HEK293 (cell line): Measurements from ENCODE around the gene SUPT4H1.

Experiments used
- CTCF ChIA-PET: fragments of 350-600 bp; formaldehyde crosslinking; extraction: SDS; loops from one replicate; lab custom pipeline; 2021; ENCODE audit warnings: antibody characterized with exemption; lab: Yijun Ruan, JAX
- POLR2A ChIA-PET: fragments of 300-600 bp; formaldehyde crosslinking; extraction: SDS; loops from one replicate; lab custom pipeline; 2020; ENCODE audit warnings: antibody characterized with exemption, inconsistent platforms; lab: Yijun Ruan, JAX
- H3K27ac ChIP-seq: fragments of 200-500 bp; sonication (Bioruptor generic); 2 replicates; pipeline ENCODE4 v1.5.1; 2014; ENCODE audit warnings: low read depth, low read length, control low read depth, inconsistent platforms; ENCODE audit errors: extremely low read depth
- H3K36me3 ChIP-seq, 2 experiments: fragments of 200-500 bp in 1 of 2; sonication (Bioruptor generic) in 1 of 2; 1 replicate in 1 of 2; 2 replicates in 1 of 2; pipeline ENCODE4 v1.5.1; 2014 to 2017; ENCODE audit warnings: inconsistent platforms in 2 of 2, low read length in 2 of 2; ENCODE audit not compliant: control insufficient read depth in 2 of 2, insufficient read depth in 1 of 2
- H3K4me1 ChIP-seq: fragments of 200-500 bp; sonication (Bioruptor generic); 2 replicates; pipeline ENCODE4 v1.5.1; 2014; ENCODE audit warnings: mild to moderate bottlenecking, low read length, inconsistent platforms; ENCODE audit not compliant: control insufficient read depth, insufficient read depth
- H3K4me3 ChIP-seq: 2 replicates; pipeline ENCODE4 v1.5.1; 2011; ENCODE audit warnings: low read depth, mild to moderate bottlenecking, control low read depth, low read length, moderate library complexity
- H3K9me3 ChIP-seq: fragments of 200-500 bp; sonication (Bioruptor generic); 2 replicates; pipeline ENCODE4 v1.5.1; 2014; ENCODE audit warnings: low read depth, low read length, inconsistent platforms; ENCODE audit not compliant: control insufficient read depth, insufficient read depth
- EGR2 ChIP-seq: fragments of 450-650 bp; formaldehyde crosslinking; IDR thresholded peaks from 2 replicates; pipeline ENCODE4 v1.5.1; 2016; ENCODE audit warnings: low read depth, missing biosample characterization, missing genetic modification characterization
- GLIS1 ChIP-seq: fragments of 450-650 bp; formaldehyde crosslinking; IDR thresholded peaks from 2 replicates; pipeline ENCODE4 v1.5.1; 2016; ENCODE audit warnings: missing biosample characterization, missing genetic modification characterization
- KLF7 ChIP-seq: fragments of 450-650 bp; formaldehyde crosslinking; IDR thresholded peaks from 2 replicates; pipeline ENCODE4 v1.5.1; 2016; ENCODE audit warnings: missing biosample characterization, missing genetic modification characterization, borderline replicate concordance
- MYNN ChIP-seq: fragments of 450-650 bp; formaldehyde crosslinking; IDR thresholded peaks from 2 replicates; pipeline ENCODE4 v1.5.1; 2016; ENCODE audit warnings: missing biosample characterization, missing genetic modification characterization, borderline replicate concordance
- PRDM10 ChIP-seq: fragments of 450-650 bp; formaldehyde crosslinking; IDR thresholded peaks from 2 replicates; pipeline ENCODE4 v1.5.1; 2016; ENCODE audit warnings: missing biosample characterization, missing genetic modification characterization
- REST ChIP-seq: fragments of 450-650 bp; formaldehyde crosslinking; IDR thresholded peaks from 2 replicates; pipeline ENCODE4 v1.5.1; 2016; ENCODE audit warnings: missing biosample characterization, missing genetic modification characterization
- TRIM28 ChIP-seq: IDR thresholded peaks from 2 replicates; pipeline ENCODE4 v1.6.1; 2011; ENCODE audit warnings: low read length, control low read depth, borderline replicate concordance
- ZBTB20 ChIP-seq: fragments of 450-650 bp; formaldehyde crosslinking; IDR thresholded peaks from 2 replicates; pipeline ENCODE4 v1.5.1; 2016; ENCODE audit warnings: missing biosample characterization, missing genetic modification characterization
- ZBTB6 ChIP-seq: fragments of 450-650 bp; formaldehyde crosslinking; IDR thresholded peaks from 2 replicates; pipeline ENCODE4 v1.5.1; 2017; ENCODE audit warnings: missing biosample characterization, missing genetic modification characterization
- ZNF23 ChIP-seq: fragments of 450-650 bp; formaldehyde crosslinking; IDR thresholded peaks from 2 replicates; pipeline ENCODE4 v1.5.1; 2016; ENCODE audit warnings: missing biosample characterization, missing genetic modification characterization, borderline replicate concordance
- ZNF488 ChIP-seq: fragments of 450-650 bp; formaldehyde crosslinking; IDR thresholded peaks from 2 replicates; pipeline ENCODE4 v1.5.1; 2016; ENCODE audit warnings: missing biosample characterization, missing genetic modification characterization
- ZNF518A ChIP-seq: fragments of 450-650 bp; formaldehyde crosslinking; conservative IDR thresholded peaks from 2 replicates; pipeline ENCODE4 v1.5.1; 2016; ENCODE audit warnings: low read depth, missing biosample characterization, missing genetic modification characterization
- ZNF560 ChIP-seq: fragments of 450-650 bp; formaldehyde crosslinking; IDR thresholded peaks from 2 replicates; pipeline ENCODE4 v1.5.1; 2017; ENCODE audit warnings: missing biosample characterization, missing genetic modification characterization, borderline replicate concordance

SUPT4H1 gene

GRCh38 chr17:58320570-58321323 is 31.3 kb downstream of the SUPT4H1 start (continued):
- TF ChIP-seq PRDM10 (tag by site-specific recombination) (0 out of 2 replicates have a peak, but pooled peaks have one; percentile 25), ZNF560 (tag by site-specific recombination) (no peak), ZBTB6 (tag by site-specific recombination) (no peak), MYNN (tag by site-specific recombination) (no peak), REST (peak; percentile 53)
- TF ChIP-seq, all 188 proteins: peak for 3

- ChIA-PET POLR2A (interaction anchor here (0.8 kb wide), 1 partner anchor 34 kb away, joined by 3 read pairs; no protein-coding TSS in a partner anchor), CTCF (interaction anchor here (0.7 to 1.3 kb wide), 3 partner anchors 11 to 128 kb away, joined by 3 to 4 read pairs (median 4); no protein-coding TSS in a partner anchor)
- H3K4me1 ChIP-seq: peaks cover 5% of the 10 kb centered on the region; the same call in 1 of the 2 replicates
- H3K36me3 ChIP-seq: no peaks in the 10 kb centered on the region
- no peaks in the 10 kb centered on the region for H3K9me3 ChIP-seq
- no peak overlapping the region for H3K27ac ChIP-seq
- no peak overlapping the region for H3K4me3 ChIP-seq
- TF ChIP-seq GLIS1: no peak
- no peak for TF ChIP-seq ZNF518A
- no peak for TF ChIP-seq ZNF488 (tag by site-specific recombination)
- no peak for TF ChIP-seq ZNF23
- no peak for TF ChIP-seq ZBTB20 (tag by site-specific recombination)
- TF ChIP-seq KLF7 (tag by site-specific recombination): no peak
- TF ChIP-seq TRIM28: no peak
- no peak for TF ChIP-seq EGR2 (tag by site-specific recombination)
Observed at GRCh38 chr17:58320163-58320558, 31.8 kb downstream of the SUPT4H1 start.
